Naive thymus-derived CD8-positive, alpha-beta T cell (primary cell): ENCODE results near the gene CORO6. TPM values are rescaled to one million over a fixed set of nuclear protein-coding genes. Genes with fewer than 3 reads are reported as not detected.
"Not testable (repeated sequence)": the region's sequence is repeated elsewhere in the genome, so short reads cannot be mapped to it uniquely, and the experiment has no call there.

Experiments
- ATAC-seq, 2 donors: fragments of 150-1000 bp; cut with Tn5 transposase in 1 of 2; sonication (Bioruptor Pico), chemical (Tn5 transposase) in 1 of 2; 1 replicate in 1 of 2; 2 replicates in 1 of 2; pipeline ENCODE4 v1.10.0; 2021; ENCODE audit warnings: mild to moderate bottlenecking in 2 of 2, moderate library complexity in 2 of 2
- POLR2A ChIA-PET: fragments of 350-600 bp; sonication (Branson Sonifier 250); formaldehyde crosslinking; loops from one replicate; lab custom pipeline; 2021; ENCODE audit warnings: antibody characterized with exemption; lab: Charles Lee
- DNase-seq, 10 donors: peaks; one replicate each; pipeline versions ENCODE4 v3.0.0 to v3.0.0-alpha.2; 2020 to 2022
- H3K27ac Mint-ChIP-seq, 10 donors: one replicate each; pipeline ENCODE4 v1.8.0; 2020 to 2022; ENCODE audit warnings: mild to moderate bottlenecking in 10 of 10, mixed read lengths in 10 of 10, moderate library complexity in 4 of 10, inconsistent platforms in 1 of 10
- H3K27me3 Mint-ChIP-seq, 5 donors: one replicate each; pipeline ENCODE4 v1.8.0; 2021 to 2022; ENCODE audit warnings: mixed read lengths in 5 of 5
- H3K36me3 Mint-ChIP-seq, 3 donors: one replicate each; pipeline ENCODE4 v1.8.0; 2020 to 2022; ENCODE audit warnings: mixed read lengths in 3 of 3, mild to moderate bottlenecking in 2 of 3, inconsistent platforms in 1 of 3
- H3K4me1 Mint-ChIP-seq, 4 donors: one replicate each; pipeline ENCODE4 v1.8.0; 2021 to 2022; ENCODE audit warnings: mixed read lengths in 4 of 4
- H3K4me3 Mint-ChIP-seq, 10 donors: one replicate each; pipeline ENCODE4 v1.8.0; 2020 to 2022; ENCODE audit warnings: mild to moderate bottlenecking in 10 of 10, mixed read lengths in 10 of 10, moderate library complexity in 6 of 10, inconsistent platforms in 1 of 10
- H3K9me3 Mint-ChIP-seq, 9 donors: one replicate each; pipeline ENCODE4 v1.8.0; 2020 to 2022; ENCODE audit warnings: mixed read lengths in 9 of 9, mild to moderate bottlenecking in 3 of 9, inconsistent platforms in 1 of 9, moderate library complexity in 1 of 9
- polyA plus RNA-seq, 3 donors: library from polyadenylated mRNA; unstranded; fragments of 300-500 nt; fragmentation: Illumina TruSeq; gene quantifications; one replicate each; pipeline ENCODE4 v1.2.3, GENCODE V29; 2021
- total RNA-seq, 8 experiments: library from RNA in 2 of 8; stranded (reverse) in 2 of 8; gene quantifications; one replicate each; pipeline ENCODE4 v1.2.3 and lab custom pipeline; 2021 to 2026

CORO6 gene
- total and polyA plus RNA-seq, 5 experiments from 2014 or later = 0.22 to 2.2 (median 1.0) TPM; not detected in 1

DNA sequence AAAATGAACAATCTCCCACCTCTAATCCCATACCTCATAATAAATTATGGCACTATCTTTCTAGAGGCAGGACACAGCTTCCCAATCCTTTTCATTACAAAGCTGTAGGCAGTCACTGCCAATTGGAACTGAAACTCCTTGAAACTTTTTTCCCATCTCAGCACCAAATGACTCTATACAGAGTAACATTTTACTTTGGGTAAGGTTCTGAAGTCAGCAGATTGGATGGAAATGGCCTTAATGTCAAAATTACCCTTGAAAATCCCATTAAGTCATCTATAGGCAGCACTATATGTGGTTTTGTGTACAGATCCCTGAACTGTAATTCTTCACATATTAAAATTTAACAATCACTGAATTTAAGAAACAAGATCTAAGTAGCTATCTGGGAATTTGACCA is 30.3 kb upstream of the CORO6 start:
- DNase-seq (no peak), ATAC-seq (no peak)
- peaks cover 0 to 5% (median 0%) of the 10 kb centered on the region in 4 donors for H3K4me1 Mint-ChIP-seq
- H3K36me3 Mint-ChIP-seq = peaks cover 5 to 89% (median 27%) of the 10 kb centered on the region in 3 donors
- H3K9me3 Mint-ChIP-seq = no peaks in the 10 kb centered on the region
- H3K27ac Mint-ChIP-seq = peak overlapping the region in 4 of 10 donors; percentile 29 to 53 (median 46)
- no peak overlapping the region for H3K4me3 Mint-ChIP-seq
- POLR2A ChIA-PET = interaction anchor here (0.7 kb wide), 2 partner anchors 9 to 126 kb away, joined by 3 read pairs; no protein-coding TSS in a partner anchor
- H3K27me3 Mint-ChIP-seq = no peaks in the 10 kb centered on the region

DNA sequence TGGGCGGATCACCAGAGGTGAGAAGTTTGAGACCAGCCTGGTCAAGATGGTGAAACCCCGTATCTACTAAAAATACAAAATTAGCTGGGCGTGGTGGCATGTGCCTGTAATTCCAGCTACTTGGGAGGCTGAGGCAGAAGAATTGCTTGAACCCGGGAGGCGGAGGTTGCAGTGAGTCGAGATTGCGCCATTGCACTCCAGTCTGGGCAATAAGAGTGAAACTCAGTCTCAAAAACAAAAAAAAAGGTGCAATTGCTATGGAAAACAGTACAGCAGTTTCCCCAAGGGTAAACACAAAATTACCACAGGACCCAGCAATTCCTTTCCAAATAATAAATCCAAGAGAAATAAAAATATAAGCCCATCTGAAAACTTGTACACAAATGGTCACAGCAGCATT is 29.2 kb upstream of the CORO6 start:
- H3K27me3 Mint-ChIP-seq, H3K4me3 Mint-ChIP-seq, H3K4me1 Mint-ChIP-seq, ATAC-seq, POLR2A ChIA-PET, H3K9me3 Mint-ChIP-seq, H3K27ac Mint-ChIP-seq, DNase-seq: not testable (repeated sequence)
- H3K36me3 Mint-ChIP-seq = peaks cover 6 to 91% (median 27%) of the 10 kb centered on the region in 3 donors

DNA sequence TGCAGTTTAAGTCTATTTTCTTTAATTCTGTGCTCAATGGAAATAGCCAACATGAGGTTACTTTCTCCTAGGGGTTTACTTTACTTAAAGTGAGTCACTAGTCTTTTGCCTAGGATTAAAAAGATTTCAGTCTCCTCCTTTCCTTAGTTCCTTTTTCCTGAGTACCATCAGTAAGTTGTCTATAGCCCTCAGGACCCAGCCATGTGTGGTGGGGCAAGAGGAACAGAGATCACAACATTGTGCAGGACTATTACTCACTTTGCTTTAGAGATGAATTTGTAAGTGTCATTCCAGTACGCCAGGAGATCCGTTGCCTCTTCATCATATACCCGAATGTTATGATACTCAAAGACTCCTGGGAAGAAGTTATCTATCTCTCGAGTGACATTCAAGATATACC is 27.7 kb upstream of the CORO6 start:
- Mint-ChIP-seq H3K4me1 (peaks cover 0 to 1% (median 0%) of the 10 kb centered on the region in 4 donors), H3K27ac (peak overlapping the region in 6 of 10 donors; percentile 21 to 81 (median 47)), H3K27me3 (no peaks in the 10 kb centered on the region), H3K9me3 (no peaks in the 10 kb centered on the region), H3K4me3 (no peak overlapping the region), H3K36me3 (peaks cover 6 to 91% (median 26%) of the 10 kb centered on the region in 3 donors)
- ATAC-seq = no peak
- POLR2A ChIA-PET = interaction anchor here (1.1 kb wide), 1 partner anchor 10 kb away, joined by 4 read pairs; no protein-coding TSS in a partner anchor
- no peak for DNase-seq

DNA sequence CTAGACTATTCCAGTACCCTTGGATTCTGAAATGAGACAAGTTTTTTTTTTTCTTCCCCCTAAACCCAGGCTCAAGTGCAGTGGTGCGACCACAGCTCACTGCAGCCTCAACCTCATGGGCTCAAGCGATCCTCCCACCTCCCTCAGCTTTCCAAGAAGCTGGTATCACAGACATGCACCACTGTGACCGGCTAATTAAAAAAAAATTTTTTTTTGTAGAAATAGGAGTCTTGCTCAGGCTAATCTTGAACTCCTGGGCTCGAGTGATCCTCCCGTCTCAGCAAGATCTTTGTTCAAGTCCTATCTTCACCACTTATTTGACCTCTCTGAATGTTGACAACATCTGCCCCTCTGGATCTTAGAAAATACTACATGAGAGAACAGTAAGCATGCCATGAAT is 26.6 kb upstream of the CORO6 start:
- no peaks in the 10 kb centered on the region for H3K27me3 Mint-ChIP-seq
- peaks cover 0 to 1% (median 0%) of the 10 kb centered on the region in 4 donors for H3K4me1 Mint-ChIP-seq
- H3K4me3 Mint-ChIP-seq = no peak overlapping the region
- DNase-seq = no peak
- no peaks in the 10 kb centered on the region for H3K9me3 Mint-ChIP-seq
- H3K27ac Mint-ChIP-seq = peak overlapping the region in 7 of 10 donors; percentile 1 to 77 (median 58)
- H3K36me3 Mint-ChIP-seq = peaks cover 6 to 90% (median 23%) of the 10 kb centered on the region in 3 donors
- no peak for ATAC-seq
- POLR2A ChIA-PET = no interaction called here

DNA sequence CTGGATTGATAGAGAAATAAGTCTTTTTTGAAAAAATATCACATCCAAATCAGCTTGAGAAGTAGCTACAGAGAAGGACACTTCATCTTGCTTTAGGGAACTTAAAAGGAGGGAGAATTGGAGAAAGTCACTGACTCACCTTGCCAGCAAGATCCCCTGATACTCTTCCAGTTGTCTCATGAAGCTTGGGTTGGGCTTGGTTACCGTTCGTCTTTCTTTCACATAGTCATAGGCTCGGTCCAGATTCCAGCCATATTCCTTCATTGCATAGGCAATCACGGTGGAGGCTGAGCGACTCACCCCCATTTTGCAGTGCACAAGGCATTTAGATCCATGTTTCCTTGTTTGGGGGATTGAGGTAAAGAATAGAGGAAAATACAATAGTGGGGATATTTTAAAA is 25.3 kb upstream of the CORO6 start:
- H3K36me3 Mint-ChIP-seq = peaks cover 6 to 90% (median 20%) of the 10 kb centered on the region in 3 donors
- POLR2A ChIA-PET = no interaction called here
- no peak for ATAC-seq
- no peak for DNase-seq
- H3K9me3 Mint-ChIP-seq = no peaks in the 10 kb centered on the region
- H3K4me1 Mint-ChIP-seq = peaks cover 0 to 2% (median under 1%) of the 10 kb centered on the region in 4 donors
- H3K27me3 Mint-ChIP-seq = no peaks in the 10 kb centered on the region
- H3K27ac Mint-ChIP-seq = peak overlapping the region in 5 of 10 donors; percentile 15 to 88 (median 64)
- no peak overlapping the region for H3K4me3 Mint-ChIP-seq

DNA sequence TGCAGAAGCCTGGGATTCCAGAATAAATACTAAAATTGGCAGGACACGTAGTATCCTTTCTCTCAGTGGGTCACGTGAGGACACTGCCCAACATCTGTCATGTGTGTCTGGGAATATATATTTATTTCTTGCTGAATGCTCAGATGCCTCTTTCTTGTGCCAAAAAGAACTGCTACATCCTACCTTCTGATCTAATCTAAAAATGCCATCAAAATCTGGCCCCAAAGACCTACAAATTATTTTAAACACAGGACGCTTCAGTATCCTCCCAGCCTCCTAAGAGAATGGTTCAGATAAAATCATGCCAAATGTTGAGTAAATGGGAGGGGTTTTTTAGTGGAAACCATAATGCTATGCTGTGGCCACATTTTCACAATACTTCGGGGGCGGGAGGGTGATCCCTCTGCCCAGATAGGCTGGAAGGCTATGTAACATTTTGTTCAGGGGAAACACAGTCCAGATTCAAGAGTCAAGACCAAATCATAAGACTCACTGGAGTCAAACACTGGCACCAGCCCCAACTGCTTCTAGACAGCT is 22.9 kb upstream of the CORO6 start:
- no peak overlapping the region for H3K4me3 Mint-ChIP-seq
- no peaks in the 10 kb centered on the region for H3K9me3 Mint-ChIP-seq
- peaks cover 3 to 12% (median 7%) of the 10 kb centered on the region in 4 donors for H3K4me1 Mint-ChIP-seq
- peak overlapping the region in 6 of 10 donors; percentile 4 to 80 (median 57) for H3K27ac Mint-ChIP-seq
- no peak for ATAC-seq
- H3K27me3 Mint-ChIP-seq = no peaks in the 10 kb centered on the region
- DNase-seq = no peak
- POLR2A ChIA-PET = no interaction called here
- peaks cover 6 to 86% (median 18%) of the 10 kb centered on the region in 3 donors for H3K36me3 Mint-ChIP-seq

DNA sequence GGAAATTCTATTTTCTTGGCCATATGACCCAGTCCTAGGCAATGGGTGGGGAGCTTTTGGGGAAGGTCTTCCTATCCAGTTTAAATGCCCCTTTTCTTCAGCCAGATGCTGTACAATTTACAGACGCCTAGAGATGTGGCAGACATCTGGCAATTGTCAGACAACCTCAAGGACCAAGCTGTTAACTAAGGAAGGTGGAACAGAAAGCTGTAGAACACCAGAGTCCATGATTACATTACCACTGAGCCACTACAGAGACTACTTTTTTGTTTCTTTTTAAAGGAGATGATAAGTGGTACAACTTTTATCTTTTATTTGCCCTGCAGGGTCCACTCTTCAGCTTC is 21.1 kb upstream of the CORO6 start:
- DNase-seq (no peak), ATAC-seq (no peak)
- Mint-ChIP-seq H3K9me3 (no peaks in the 10 kb centered on the region), H3K36me3 (peaks cover 6 to 76% (median 11%) of the 10 kb centered on the region in 3 donors), H3K27me3 (no peaks in the 10 kb centered on the region), H3K4me1 (peaks cover 6 to 29% (median 14%) of the 10 kb centered on the region in 4 donors), H3K27ac (peak overlapping the region in 5 of 10 donors; percentile 23 to 74 (median 56)), H3K4me3 (no peak overlapping the region)
- POLR2A ChIA-PET = interaction anchor here (0.6 to 2.2 kb wide), 4 partner anchors 9 to 1127 kb away, joined by 3 to 5 read pairs (median 3); no protein-coding TSS in a partner anchor

DNA sequence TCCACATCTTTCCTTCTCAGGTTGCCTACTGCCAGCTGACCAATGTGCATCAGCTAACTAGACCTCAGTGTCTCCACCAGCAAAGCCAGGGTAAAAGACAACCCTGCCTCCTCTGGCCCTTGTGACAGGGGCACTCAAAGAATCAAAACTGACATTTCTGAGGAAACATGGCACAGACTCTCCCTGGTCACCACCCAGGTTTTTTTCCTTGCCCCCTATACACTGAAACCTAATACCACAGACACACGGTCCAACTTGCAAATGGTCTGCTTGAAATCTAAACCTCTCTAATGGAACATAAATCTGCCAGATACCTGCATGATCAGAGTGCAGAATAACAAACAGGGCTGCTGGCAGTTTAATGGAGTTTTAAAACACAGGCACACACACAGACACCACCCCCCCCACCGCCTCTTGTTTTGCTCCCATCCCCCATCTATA is 19.5 kb upstream of the CORO6 start:
- Mint-ChIP-seq H3K27me3 (no peaks in the 10 kb centered on the region), H3K4me1 (peaks cover 6 to 30% (median 14%) of the 10 kb centered on the region in 4 donors), H3K27ac (peak overlapping the region in 9 of 10 donors; percentile 22 to 84 (median 73)), H3K4me3 (no peak overlapping the region), H3K9me3 (no peaks in the 10 kb centered on the region), H3K36me3 (peaks cover 0 to 67% (median 5%) of the 10 kb centered on the region in 3 donors)
- no peak for ATAC-seq
- POLR2A ChIA-PET = interaction anchor here (1.1 to 2.2 kb wide), 2 partner anchors 25 to 119 kb away, joined by 5 read pairs; no protein-coding TSS in a partner anchor
- DNase-seq = no peak

DNA sequence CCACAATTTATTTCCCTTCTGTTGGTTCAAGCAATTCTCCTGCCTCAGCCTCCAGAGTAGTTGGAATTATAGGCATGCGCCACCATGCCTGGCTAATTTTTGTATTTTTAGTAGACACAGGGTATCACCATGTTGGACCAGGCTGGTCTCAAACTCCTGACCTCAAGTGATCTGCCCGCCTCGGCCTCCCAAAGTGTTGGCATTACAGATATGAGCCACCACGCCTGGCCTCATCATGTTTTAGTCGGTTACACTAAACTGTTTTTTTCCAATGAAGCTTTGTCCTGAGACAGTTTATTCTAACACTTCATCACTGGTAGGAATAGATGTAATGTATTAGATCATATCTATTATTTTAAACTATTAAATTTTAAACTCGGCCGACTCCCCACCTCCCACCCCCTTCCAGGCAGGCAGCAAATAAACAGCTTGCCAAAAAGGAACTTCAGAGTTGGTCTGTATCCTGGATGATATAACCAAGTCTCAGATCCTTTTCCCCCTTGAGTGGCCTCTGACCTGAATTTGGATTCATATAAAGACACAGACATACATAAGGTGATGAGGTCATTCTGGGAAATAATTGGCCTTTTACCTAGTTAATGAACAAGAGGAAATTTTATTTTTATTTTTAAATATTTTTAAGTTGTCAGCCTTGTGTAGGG is 18.4 kb upstream of the CORO6 start:
- Mint-ChIP-seq H3K27me3 (no peaks in the 10 kb centered on the region), H3K36me3 (peaks cover 0 to 66% (median 8%) of the 10 kb centered on the region in 3 donors), H3K9me3 (no peaks in the 10 kb centered on the region), H3K4me1 (peaks cover 6 to 30% (median 14%) of the 10 kb centered on the region in 4 donors), H3K27ac (peak overlapping the region in 8 of 10 donors; percentile 9 to 90 (median 76)), H3K4me3 (no peak overlapping the region)
- ATAC-seq (no peak), DNase-seq (no peak)
- POLR2A ChIA-PET = no interaction called here

DNA sequence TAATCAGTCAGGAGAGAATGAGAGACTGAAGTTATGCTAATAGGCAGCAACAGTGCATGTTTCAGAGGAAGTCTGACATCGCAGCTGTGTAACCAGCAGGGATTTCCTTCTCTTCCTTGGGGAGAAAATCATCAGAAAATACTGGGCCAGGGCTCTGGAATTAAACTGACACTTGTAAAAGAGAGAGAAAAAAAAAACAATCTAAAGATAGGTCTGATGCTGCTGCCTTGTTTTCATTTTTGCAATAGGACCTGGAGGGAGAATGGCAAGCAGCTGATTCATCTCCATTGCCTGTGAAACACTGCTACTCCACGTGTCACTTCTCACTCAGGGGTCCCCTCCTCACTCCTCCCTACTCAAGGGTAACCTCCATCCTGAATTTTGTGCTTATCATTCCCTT is 17.7 kb upstream of the CORO6 start:
- peak overlapping the region in 9 of 10 donors; percentile 9 to 90 (median 76) for H3K27ac Mint-ChIP-seq
- H3K9me3 Mint-ChIP-seq = no peaks in the 10 kb centered on the region
- H3K4me3 Mint-ChIP-seq = no peak overlapping the region
- DNase-seq = no peak
- H3K4me1 Mint-ChIP-seq = peaks cover 6 to 30% (median 16%) of the 10 kb centered on the region in 4 donors
- peaks cover 0 to 66% (median 10%) of the 10 kb centered on the region in 3 donors for H3K36me3 Mint-ChIP-seq
- no peaks in the 10 kb centered on the region for H3K27me3 Mint-ChIP-seq
- POLR2A ChIA-PET = no interaction called here
- ATAC-seq = no peak

DNA sequence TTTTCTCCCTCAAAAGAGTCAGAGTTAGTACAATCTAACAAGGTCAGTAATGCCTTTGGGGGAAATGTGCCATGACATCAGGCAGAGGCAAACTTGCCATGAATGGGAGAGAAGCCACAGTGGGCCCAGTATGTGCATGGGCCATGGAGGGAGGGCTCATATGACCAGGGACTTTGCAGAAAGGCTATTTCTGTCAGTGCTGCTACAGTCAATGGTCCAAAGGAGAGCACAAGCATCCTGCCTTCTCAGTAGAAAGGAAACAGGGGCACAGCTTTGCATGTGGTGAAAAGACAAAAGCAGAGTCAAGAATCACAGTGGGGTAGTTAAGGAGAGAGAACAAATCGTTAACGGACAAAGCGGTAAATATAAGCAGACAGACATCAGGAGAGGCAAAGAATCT is 11.2 kb upstream of the CORO6 start:
- no peaks in the 10 kb centered on the region for H3K9me3 Mint-ChIP-seq
- no peaks in the 10 kb centered on the region for H3K27me3 Mint-ChIP-seq
- H3K4me3 Mint-ChIP-seq = no peak overlapping the region
- no peak for ATAC-seq
- H3K36me3 Mint-ChIP-seq = peaks cover 0 to 82% (median 18%) of the 10 kb centered on the region in 3 donors
- DNase-seq = no peak
- H3K4me1 Mint-ChIP-seq = peaks cover 11 to 18% (median 12%) of the 10 kb centered on the region in 4 donors
- H3K27ac Mint-ChIP-seq = peak overlapping the region in 9 of 10 donors; percentile 0 to 74 (median 21)
- POLR2A ChIA-PET = interaction anchor here (0.5 to 1.3 kb wide), 2 partner anchors 11 to 134 kb away, joined by 3 to 5 read pairs; partner anchors contain the start of gene CORO6

DNA sequence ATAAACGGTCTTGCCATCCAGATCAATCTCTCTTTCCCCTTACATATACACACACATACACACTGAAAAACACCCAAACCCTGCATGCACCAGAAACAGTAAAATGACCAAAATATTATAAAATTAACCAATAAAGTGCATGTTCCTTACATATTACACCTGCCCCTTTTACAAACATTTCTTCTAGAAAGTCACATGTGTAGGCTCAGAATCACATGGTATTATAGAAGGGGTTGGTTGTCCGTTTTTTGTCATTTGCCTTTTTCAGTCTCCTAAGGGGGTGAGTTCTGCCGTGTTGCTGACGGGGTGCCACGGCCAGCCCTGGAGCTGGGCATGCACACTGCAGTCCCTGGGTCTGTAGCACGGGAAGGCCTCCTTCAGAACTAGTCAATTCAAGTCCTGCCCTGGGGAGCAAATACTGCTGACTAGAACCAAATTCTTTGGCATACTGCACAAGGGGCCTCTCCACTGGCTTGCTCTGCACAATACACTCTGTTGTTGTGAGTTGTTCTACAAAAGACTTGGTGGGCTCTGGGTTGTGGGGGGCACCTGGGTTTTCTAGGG is 8.0 kb upstream of the CORO6 start:
- Mint-ChIP-seq H3K27ac (peak overlapping the region in 8 of 10 donors; percentile 28 to 81 (median 64)), H3K27me3 (no peaks in the 10 kb centered on the region), H3K4me3 (peak overlapping the region in 1 of 10 donors; percentile 56), H3K4me1 (peaks cover 17 to 27% (median 23%) of the 10 kb centered on the region in 4 donors), H3K36me3 (peaks cover 0 to 81% (median 11%) of the 10 kb centered on the region in 3 donors), H3K9me3 (no peaks in the 10 kb centered on the region)
- POLR2A ChIA-PET = no interaction called here
- no peak for DNase-seq
- ATAC-seq = no peak
